GM12872 (cell line): ENCODE measurements around the gene HELZ2.

Experiments
- TF ChIP-seq, protein P1 (sequence below): IDR thresholded peaks from 3 replicates; pipeline ENCODE4 v1.5.1; 2011; ENCODE audit warnings: low read depth, mild to moderate bottlenecking, low read length, moderate library complexity; ENCODE audit not compliant: insufficient read depth

HELZ2 gene

GRCh38 chr20:63557481-63557891 is 16.6 kb downstream of the HELZ2 start:
- TF ChIP-seq, protein P1, sequence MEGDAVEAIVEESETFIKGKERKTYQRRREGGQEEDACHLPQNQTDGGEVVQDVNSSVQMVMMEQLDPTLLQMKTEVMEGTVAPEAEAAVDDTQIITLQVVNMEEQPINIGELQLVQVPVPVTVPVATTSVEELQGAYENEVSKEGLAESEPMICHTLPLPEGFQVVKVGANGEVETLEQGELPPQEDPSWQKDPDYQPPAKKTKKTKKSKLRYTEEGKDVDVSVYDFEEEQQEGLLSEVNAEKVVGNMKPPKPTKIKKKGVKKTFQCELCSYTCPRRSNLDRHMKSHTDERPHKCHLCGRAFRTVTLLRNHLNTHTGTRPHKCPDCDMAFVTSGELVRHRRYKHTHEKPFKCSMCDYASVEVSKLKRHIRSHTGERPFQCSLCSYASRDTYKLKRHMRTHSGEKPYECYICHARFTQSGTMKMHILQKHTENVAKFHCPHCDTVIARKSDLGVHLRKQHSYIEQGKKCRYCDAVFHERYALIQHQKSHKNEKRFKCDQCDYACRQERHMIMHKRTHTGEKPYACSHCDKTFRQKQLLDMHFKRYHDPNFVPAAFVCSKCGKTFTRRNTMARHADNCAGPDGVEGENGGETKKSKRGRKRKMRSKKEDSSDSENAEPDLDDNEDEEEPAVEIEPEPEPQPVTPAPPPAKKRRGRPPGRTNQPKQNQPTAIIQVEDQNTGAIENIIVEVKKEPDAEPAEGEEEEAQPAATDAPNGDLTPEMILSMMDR: no peak

GRCh38 chr20:63556873-63557478 is 17.1 kb downstream of the HELZ2 start:
- TF ChIP-seq, protein P1: no peak

DNA sequence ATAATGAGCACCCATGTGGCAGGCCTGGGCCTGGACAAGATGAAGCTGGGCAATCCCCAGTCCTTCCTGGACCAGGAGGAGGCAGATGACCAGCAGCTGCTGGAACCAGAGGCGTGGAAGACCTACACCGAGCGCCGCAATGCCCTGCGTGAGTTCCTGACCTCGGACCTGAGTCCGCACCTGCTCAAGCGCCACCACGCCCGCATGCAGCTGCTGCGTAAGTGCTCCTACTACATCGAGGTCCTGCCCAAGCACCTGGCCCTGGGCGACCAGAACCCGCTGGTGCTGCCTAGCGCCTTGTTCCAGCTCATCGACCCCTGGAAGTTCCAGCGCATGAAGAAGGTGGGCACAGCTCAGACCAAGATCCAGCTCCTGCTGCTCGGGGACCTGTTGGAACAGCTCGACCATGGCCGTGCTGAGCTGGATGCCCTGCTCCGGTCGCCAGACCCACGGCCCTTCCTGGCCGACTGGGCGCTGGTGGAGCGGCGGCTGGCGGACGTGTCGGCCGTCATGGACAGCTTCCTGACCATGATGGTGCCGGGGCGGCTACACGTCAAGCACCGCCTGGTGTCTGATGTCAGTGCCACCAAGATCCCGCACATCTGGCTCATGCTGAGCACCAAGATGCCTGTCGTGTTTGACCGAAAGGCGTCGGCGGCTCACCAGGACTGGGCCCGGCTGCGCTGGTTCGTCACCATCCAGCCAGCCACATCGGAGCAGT is 18.2 kb downstream of the HELZ2 start:
- TF ChIP-seq, protein P1: no peak

DNA sequence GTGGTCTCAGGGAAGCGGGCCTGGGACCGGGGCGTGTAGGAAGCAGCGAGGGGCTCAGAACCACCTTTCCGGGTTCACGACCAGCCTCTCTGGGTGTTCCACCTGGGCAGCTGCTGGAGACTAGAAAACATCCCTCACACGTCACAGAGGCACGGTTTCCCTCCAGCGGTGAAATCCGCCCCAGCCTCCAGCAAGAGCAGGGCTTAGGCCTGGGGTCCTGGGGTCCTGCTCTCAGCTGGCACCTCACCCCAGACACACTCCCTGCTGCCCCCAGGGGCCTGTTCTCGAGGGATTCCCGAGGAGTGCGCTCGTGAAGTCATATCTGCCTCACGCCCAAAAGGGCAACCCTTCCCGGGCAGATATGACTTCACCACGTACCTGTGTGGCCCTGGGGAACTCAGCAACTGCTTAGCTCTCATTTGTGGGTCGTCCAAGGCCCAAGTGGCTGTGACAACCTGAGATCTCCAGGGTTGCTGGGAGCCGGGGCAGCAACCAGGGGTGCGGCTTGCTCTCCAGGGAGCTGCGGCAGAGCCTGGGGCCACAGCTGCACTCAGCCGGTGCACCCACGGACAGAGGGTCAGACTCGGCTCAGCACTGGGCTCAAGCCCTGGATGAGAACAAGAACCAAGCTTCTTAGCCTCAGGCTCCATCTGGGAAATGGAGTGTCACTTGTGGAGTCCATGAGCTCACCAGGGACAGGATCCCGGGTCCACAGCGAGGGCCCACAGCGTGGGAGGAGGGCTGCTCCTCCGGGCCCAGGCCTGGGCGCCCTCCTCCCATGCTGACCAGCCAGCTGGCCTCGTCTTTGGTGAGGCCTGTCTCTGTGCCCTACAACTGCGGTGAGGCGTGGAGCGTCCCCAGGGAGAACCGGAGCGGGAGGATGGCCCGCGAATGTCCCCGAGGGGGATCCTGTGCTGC is 19.4 kb downstream of the HELZ2 start:
- TF ChIP-seq, protein P1: no peak

DNA sequence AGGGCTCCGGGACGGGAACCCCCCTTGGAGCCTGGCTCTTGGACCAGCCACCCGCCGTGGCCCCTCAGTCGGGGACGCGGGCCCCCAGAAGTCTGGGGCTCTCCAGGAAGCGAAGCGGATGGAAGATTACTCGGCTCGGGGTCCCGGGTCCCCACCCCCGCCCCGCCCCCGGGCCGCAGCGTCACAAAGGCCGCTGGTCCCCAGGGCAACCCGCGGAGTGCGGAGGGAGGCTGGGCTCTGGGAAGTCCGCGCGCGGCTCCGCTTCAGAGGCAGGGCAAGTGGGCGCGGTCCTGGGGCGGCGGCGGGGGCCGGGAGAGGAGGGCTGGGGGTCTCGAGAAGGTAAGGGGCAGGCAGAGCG is 20.1 kb downstream of the HELZ2 start, which contains the start of gene FNDC11:
FNDC11 (plus strand) TSS at position 227 of the 358 bp plus-strand sequence. CDS start 1,505 bp downstream, outside the sequence.
- TF ChIP-seq, protein P1: no peak

GRCh38 chr20:63553251-63553932 is 20.6 kb downstream of the HELZ2 start:
- TF ChIP-seq, protein P1: no peak
